Measurements from ENCODE around the gene SEC31A.

DNA sequence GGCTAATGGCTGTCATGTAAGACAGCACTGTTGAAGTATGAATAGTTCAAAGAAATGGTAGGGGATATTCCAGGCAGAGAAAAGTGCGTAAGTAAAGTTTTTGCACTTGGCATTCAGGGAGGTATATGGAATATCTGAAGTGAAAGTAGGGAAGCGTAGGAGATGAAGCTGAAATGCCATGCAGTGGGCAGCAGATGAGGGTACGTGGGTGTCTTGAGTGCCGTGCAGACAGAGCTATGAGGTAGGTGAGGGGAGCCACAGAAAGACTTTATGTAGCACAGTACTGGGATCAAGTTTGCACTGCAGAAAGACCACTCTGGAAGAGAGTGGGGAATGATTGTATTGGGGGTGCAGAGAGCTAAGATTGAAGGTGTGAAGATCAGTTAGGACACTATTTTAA, 87.2 kb downstream of the SEC31A start:
- TF ChIP-seq POLR2A (IDR thresholded peaks at IDR 0.05) = no peak
- TF ChIP-seq, protein P1, sequence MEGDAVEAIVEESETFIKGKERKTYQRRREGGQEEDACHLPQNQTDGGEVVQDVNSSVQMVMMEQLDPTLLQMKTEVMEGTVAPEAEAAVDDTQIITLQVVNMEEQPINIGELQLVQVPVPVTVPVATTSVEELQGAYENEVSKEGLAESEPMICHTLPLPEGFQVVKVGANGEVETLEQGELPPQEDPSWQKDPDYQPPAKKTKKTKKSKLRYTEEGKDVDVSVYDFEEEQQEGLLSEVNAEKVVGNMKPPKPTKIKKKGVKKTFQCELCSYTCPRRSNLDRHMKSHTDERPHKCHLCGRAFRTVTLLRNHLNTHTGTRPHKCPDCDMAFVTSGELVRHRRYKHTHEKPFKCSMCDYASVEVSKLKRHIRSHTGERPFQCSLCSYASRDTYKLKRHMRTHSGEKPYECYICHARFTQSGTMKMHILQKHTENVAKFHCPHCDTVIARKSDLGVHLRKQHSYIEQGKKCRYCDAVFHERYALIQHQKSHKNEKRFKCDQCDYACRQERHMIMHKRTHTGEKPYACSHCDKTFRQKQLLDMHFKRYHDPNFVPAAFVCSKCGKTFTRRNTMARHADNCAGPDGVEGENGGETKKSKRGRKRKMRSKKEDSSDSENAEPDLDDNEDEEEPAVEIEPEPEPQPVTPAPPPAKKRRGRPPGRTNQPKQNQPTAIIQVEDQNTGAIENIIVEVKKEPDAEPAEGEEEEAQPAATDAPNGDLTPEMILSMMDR (IDR thresholded peaks at IDR 0.05) = no peak
- TF ChIP-seq POLR2AphosphoS5 (IDR thresholded peaks at IDR 0.05) = no peak

Measured in prostate gland (tissue), 2 donors.